SK-N-SH treated with all-trans-retinoic acid at 6 μM for 48 hours (cell line): Measurements from ENCODE around the gene TDRD3.

Source experiments
- ARNTL ChIP-seq: fragments of 450-650 bp; formaldehyde crosslinking; IDR thresholded peaks from 2 replicates; pipeline ENCODE4 v1.5.0; 2020; ENCODE audit warnings: low read depth, mild to moderate bottlenecking, moderate library complexity, borderline replicate concordance
- ISL1 ChIP-seq: fragments of 250-450 bp; sonication (Bioruptor Pico); IDR thresholded peaks from 2 replicates; pipeline ENCODE4 v2.1.2; 2022; ENCODE audit warnings: mild to moderate bottlenecking, moderate library complexity
- RARB ChIP-seq: fragments of 250-450 bp; sonication (Bioruptor Pico); IDR thresholded peaks from 2 replicates; pipeline ENCODE4 v1.8.0; 2021; ENCODE audit warnings: mild to moderate bottlenecking, moderate library complexity
- TOX ChIP-seq: fragments of 250-450 bp; sonication (Bioruptor Pico); IDR thresholded peaks from 2 replicates; pipeline ENCODE4 v1.8.0; 2021; ENCODE audit warnings: mild to moderate bottlenecking, moderate library complexity, borderline replicate concordance
- ZFP3 ChIP-seq: fragments of 250-450 bp; sonication (Bioruptor Pico); IDR thresholded peaks from 2 replicates; pipeline ENCODE4 v1.5.0; 2020; ENCODE audit warnings: mild to moderate bottlenecking, moderate library complexity
- ZFP30 ChIP-seq: fragments of 450-650 bp; formaldehyde crosslinking; IDR thresholded peaks from 2 replicates; pipeline ENCODE4 v1.5.0; 2022; ENCODE audit warnings: mild to moderate bottlenecking, moderate library complexity
- ZNF565 ChIP-seq: fragments of 450-650 bp; formaldehyde crosslinking; conservative IDR thresholded peaks from 2 replicates; pipeline ENCODE4 v1.5.0; 2020; ENCODE audit warnings: low read depth, mild to moderate bottlenecking, moderate library complexity
- ZNF70 ChIP-seq: fragments of 450-650 bp; formaldehyde crosslinking; IDR thresholded peaks from 2 replicates; pipeline ENCODE4 v1.5.0; 2020; ENCODE audit warnings: mild to moderate bottlenecking, moderate library complexity
- TF ChIP-seq, protein P1 (sequence below): fragments of 250-450 bp; sonication (Bioruptor Pico); IDR thresholded peaks from 2 replicates; pipeline ENCODE4 v1.8.0; 2021; ENCODE audit warnings: low read depth, mild to moderate bottlenecking, moderate library complexity, borderline replicate concordance
- TF ChIP-seq, protein P2 (sequence below): fragments of 250-450 bp; sonication (Bioruptor Pico); IDR thresholded peaks from 2 replicates; pipeline ENCODE4 v1.8.0; 2020; ENCODE audit warnings: mild to moderate bottlenecking, moderate library complexity, borderline replicate concordance

DNA sequence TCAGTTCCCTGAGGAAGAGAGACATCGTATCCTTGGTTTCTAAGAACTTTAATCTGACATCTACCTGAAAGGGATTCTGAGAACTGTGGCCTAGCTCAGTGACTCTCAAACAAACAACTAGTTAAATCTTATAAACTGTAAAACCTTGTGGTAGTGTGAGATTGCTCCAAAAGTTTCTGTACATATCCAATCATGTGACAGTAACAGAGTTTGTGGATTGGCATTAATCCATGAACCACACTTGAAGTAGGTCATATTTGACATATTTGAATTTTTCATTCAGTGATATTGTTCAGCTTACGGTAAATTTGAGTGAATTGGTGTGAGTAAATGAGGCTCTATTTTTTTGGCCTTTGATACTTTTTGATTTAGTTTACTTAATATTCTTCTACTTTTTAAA lies 15.0 kb downstream of the TDRD3 start:
- no peak for TF ChIP-seq ZFP3 (CRISPR knock-in tag)
- TF ChIP-seq ARNTL (CRISPR knock-in tag): no peak
- no peak for TF ChIP-seq ZFP30 (CRISPR knock-in tag)
- TF ChIP-seq ISL1 (CRISPR knock-in tag): no peak
- no peak for TF ChIP-seq ZNF565 (CRISPR knock-in tag)
- TF ChIP-seq RARB (CRISPR knock-in tag): no peak
- TF ChIP-seq, protein P1, sequence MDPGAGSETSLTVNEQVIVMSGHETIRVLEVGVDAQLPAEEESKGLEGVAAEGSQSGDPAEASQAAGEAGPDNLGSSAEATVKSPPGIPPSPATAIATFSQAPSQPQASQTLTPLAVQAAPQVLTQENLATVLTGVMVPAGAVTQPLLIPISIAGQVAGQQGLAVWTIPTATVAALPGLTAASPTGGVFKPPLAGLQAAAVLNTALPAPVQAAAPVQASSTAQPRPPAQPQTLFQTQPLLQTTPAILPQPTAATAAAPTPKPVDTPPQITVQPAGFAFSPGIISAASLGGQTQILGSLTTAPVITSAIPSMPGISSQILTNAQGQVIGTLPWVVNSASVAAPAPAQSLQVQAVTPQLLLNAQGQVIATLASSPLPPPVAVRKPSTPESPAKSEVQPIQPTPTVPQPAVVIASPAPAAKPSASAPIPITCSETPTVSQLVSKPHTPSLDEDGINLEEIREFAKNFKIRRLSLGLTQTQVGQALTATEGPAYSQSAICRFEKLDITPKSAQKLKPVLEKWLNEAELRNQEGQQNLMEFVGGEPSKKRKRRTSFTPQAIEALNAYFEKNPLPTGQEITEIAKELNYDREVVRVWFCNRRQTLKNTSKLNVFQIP (CRISPR knock-in tag): no peak
- TF ChIP-seq, protein P2, sequence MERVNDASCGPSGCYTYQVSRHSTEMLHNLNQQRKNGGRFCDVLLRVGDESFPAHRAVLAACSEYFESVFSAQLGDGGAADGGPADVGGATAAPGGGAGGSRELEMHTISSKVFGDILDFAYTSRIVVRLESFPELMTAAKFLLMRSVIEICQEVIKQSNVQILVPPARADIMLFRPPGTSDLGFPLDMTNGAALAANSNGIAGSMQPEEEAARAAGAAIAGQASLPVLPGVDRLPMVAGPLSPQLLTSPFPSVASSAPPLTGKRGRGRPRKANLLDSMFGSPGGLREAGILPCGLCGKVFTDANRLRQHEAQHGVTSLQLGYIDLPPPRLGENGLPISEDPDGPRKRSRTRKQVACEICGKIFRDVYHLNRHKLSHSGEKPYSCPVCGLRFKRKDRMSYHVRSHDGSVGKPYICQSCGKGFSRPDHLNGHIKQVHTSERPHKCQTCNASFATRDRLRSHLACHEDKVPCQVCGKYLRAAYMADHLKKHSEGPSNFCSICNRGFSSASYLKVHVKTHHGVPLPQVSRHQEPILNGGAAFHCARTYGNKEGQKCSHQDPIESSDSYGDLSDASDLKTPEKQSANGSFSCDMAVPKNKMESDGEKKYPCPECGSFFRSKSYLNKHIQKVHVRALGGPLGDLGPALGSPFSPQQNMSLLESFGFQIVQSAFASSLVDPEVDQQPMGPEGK: no peak
- TF ChIP-seq TOX (CRISPR knock-in tag): no peak
- no peak for TF ChIP-seq ZNF70
